ENCODE results near the gene MED8. TPM values are rescaled to one million over a fixed set of nuclear protein-coding genes. Genes with fewer than 3 reads are reported as not detected.
A peak's percentile ranks its signal among the peaks of the same experiment; 100 is the strongest.

The MED8 gene
- total and polyA plus RNA-seq, 2 of the 13 experiments (the other 11 are each of a cell fraction or from before 2014, with no cell fraction given) = 16.9 to 77.4 TPM

- TF ChIP-seq KIAA2018 (CRISPR knock-in tag; IDR thresholded peaks at IDR 0.05; ENCODE audit: borderline replicate concordance) (peak; percentile 66; the same call in 1 of the 2 replicates), ZNF263 (CRISPR knock-in tag; IDR thresholded peaks at IDR 0.05) (peak; percentile 23; the same call in 1 of the 2 replicates), ZNF124 (CRISPR knock-in tag; IDR thresholded peaks at IDR 0.05) (no peak; the same call in 1 of the 2 replicates), SOX5 (CRISPR knock-in tag; IDR thresholded peaks at IDR 0.05; ENCODE audit: borderline replicate concordance) (peak; percentile 45; the same call in 1 of the 2 replicates), STAT6 (CRISPR knock-in tag; IDR thresholded peaks at IDR 0.05; ENCODE audit: borderline replicate concordance) (0 out of 2 replicates have a peak, but pooled peaks have one; percentile 70), BRD4 (CRISPR knock-in tag; IDR thresholded peaks at IDR 0.05) (no peak), CENPX (CRISPR knock-in tag; IDR thresholded peaks at IDR 0.05) (no peak), ZNF468 (CRISPR knock-in tag; IDR thresholded peaks at IDR 0.05) (no peak), ZNF678 (CRISPR knock-in tag; IDR thresholded peaks at IDR 0.05) (0 out of 2 replicates have a peak, but pooled peaks have one; percentile 81), ZSCAN9 (CRISPR knock-in tag; IDR thresholded peaks at IDR 0.05; ENCODE audit: borderline replicate concordance) (no peak), HBP1 (CRISPR knock-in tag; IDR thresholded peaks at IDR 0.05; ENCODE audit: low read depth) (peak; percentile 65), ZBTB33 (CRISPR knock-in tag; IDR thresholded peaks at IDR 0.05) (no peak), PAWR (CRISPR knock-in tag; IDR thresholded peaks at IDR 0.05; ENCODE audit: borderline replicate concordance) (no peak), ZNF282 (IDR thresholded peaks at IDR 0.05; ENCODE audit: partially characterized antibody) (no peak), DNMT3B (CRISPR knock-in tag; conservative IDR thresholded peaks at IDR 0.05) (no peak)
Measured at GRCh38 chr1:43348809-43349593, 40.6 kb downstream of the MED8 start (continued).

All from HepG2 (cell line).